ENCODE results near the gene AGTR1.

- TF ChIP-seq PRDM10 (CRISPR knock-in tag; IDR thresholded peaks at IDR 0.05; ENCODE audit: low read depth): no peak
- TF ChIP-seq ESRRA (CRISPR knock-in tag; IDR thresholded peaks at IDR 0.05; ENCODE audit: low read depth): no peak
Observed at GRCh38 chr3:148648685-148649352, 48.9 kb upstream of the AGTR1 start.
